ENCODE data around the gene PCDHA9. TPM values are rescaled to one million over a fixed set of nuclear protein-coding genes. Genes with fewer than 3 reads are reported as not detected.

The PCDHA9 gene
- total RNA-seq, 1 donor from 2014 or later: 1.5 TPM

DNA sequence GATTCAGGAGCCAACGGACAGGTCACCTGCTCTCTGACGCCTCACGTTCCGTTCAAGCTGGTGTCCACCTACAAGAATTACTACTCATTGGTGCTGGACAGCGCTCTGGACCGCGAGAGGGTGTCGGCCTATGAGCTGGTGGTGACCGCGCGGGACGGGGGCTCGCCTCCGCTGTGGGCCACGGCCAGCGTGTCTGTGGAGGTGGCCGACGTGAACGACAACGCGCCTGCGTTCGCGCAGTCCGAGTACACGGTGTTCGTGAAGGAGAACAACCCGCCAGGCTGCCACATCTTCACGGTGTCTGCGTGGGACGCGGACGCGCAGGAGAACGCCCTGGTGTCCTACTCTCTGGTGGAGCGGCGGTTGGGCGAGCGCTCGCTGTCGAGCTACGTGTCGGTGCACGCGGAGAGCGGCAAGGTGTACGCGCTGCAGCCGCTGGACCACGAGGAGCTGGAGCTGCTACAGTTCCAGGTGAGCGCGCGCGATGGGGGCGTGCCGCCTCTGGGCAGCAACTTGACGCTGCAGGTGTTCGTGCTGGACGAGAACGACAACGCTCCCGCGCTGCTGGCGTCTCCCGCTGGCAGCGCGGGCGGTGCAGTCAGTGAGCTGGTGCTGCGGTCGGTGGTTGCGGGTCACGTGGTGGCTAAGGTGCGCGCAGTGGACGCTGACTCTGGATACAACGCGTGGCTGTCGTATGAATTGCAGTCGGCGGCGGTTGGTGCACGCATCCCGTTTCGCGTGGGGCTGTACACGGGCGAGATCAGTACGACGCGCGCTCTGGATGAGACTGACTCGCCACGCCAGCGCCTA is 9.2 kb downstream of the PCDHA9 start:
- TF ChIP-seq, protein P1, sequence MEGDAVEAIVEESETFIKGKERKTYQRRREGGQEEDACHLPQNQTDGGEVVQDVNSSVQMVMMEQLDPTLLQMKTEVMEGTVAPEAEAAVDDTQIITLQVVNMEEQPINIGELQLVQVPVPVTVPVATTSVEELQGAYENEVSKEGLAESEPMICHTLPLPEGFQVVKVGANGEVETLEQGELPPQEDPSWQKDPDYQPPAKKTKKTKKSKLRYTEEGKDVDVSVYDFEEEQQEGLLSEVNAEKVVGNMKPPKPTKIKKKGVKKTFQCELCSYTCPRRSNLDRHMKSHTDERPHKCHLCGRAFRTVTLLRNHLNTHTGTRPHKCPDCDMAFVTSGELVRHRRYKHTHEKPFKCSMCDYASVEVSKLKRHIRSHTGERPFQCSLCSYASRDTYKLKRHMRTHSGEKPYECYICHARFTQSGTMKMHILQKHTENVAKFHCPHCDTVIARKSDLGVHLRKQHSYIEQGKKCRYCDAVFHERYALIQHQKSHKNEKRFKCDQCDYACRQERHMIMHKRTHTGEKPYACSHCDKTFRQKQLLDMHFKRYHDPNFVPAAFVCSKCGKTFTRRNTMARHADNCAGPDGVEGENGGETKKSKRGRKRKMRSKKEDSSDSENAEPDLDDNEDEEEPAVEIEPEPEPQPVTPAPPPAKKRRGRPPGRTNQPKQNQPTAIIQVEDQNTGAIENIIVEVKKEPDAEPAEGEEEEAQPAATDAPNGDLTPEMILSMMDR (conservative IDR thresholded peaks at IDR 0.05): no peak
- no peaks in the 10 kb centered on the region for H3K4me1 Mint-ChIP-seq (ENCODE audit: unreplicated experiment)
- H3K4me3 Mint-ChIP-seq: peak overlapping the region; percentile 87
- H3K9me3 Mint-ChIP-seq: peaks cover 19% of the 10 kb centered on the region
- H3K27me3 Mint-ChIP-seq: no peaks in the 10 kb centered on the region
- peaks cover 35% of the 10 kb centered on the region for H3K36me3 Mint-ChIP-seq
- no peak overlapping the region for H3K27ac Mint-ChIP-seq
- no peak for DNase-seq (ENCODE audit: extremely low spot score, unreplicated experiment)

- H3K9me3 Mint-ChIP-seq: peaks cover 19% of the 10 kb centered on the region
- H3K27ac Mint-ChIP-seq: no peak overlapping the region
- H3K4me3 Mint-ChIP-seq: no peak overlapping the region
- H3K4me1 Mint-ChIP-seq (ENCODE audit: unreplicated experiment): no peaks in the 10 kb centered on the region
- TF ChIP-seq, protein P1 (conservative IDR thresholded peaks at IDR 0.05): no peak
- DNase-seq (ENCODE audit: extremely low spot score, unreplicated experiment): no peak
- no peaks in the 10 kb centered on the region for H3K27me3 Mint-ChIP-seq
- peaks cover 35% of the 10 kb centered on the region for H3K36me3 Mint-ChIP-seq
These were observed 9.7 kb downstream of the PCDHA9 start for GRCh38 chr5:140857987-140858240.

- H3K4me3 Mint-ChIP-seq: no peak overlapping the region
- H3K9me3 Mint-ChIP-seq: peaks cover 10% of the 10 kb centered on the region
- no peak overlapping the region for H3K27ac Mint-ChIP-seq
- H3K4me1 Mint-ChIP-seq (ENCODE audit: unreplicated experiment): no peaks in the 10 kb centered on the region
- no peak for DNase-seq (ENCODE audit: extremely low spot score, unreplicated experiment)
- peaks cover 30% of the 10 kb centered on the region for H3K36me3 Mint-ChIP-seq
- TF ChIP-seq, protein P1 (conservative IDR thresholded peaks at IDR 0.05): no peak
- no peaks in the 10 kb centered on the region for H3K27me3 Mint-ChIP-seq
These were observed 14.5 kb downstream of the PCDHA9 start for GRCh38 chr5:140862441-140863295.

- peak within 1 kb of the TSS; percentile 74 for H3K27ac Mint-ChIP-seq
- H3K36me3 Mint-ChIP-seq: peaks cover 31% of the 10 kb centered on the region
- no peak for DNase-seq (ENCODE audit: extremely low spot score, unreplicated experiment)
- H3K4me3 Mint-ChIP-seq: peak within 1 kb of the TSS; percentile 87
- H3K4me1 Mint-ChIP-seq (ENCODE audit: unreplicated experiment): no peaks in the 10 kb centered on the region
- TF ChIP-seq, protein P1 (conservative IDR thresholded peaks at IDR 0.05): peak; percentile 66
- peaks cover 9% of the 10 kb centered on the region for H3K9me3 Mint-ChIP-seq
- no peaks in the 10 kb centered on the region for H3K27me3 Mint-ChIP-seq
These were observed 20.8 kb downstream of the PCDHA9 start, which contains the start of gene PCDHA11 for GRCh38 chr5:140868721-140869554. TSS of gene PCDHA11 (plus strand) at chr5:140868957. CDS start at chr5:140869104, 147 bp downstream.

DNA sequence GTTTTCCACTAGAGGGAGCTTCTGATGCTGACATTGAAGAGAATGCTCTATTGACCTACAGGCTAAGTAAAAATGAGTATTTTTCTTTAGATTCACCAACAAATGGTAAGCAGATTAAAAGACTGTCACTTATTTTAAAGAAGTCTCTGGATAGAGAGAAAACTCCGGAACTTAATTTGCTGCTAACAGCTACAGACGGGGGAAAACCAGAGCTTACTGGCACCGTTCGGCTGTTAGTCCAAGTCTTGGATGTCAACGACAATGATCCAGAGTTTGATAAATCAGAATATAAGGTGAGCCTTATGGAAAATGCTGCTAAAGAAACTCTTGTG is 21.3 kb downstream of the PCDHA9 start:
- TF ChIP-seq, protein P1 (conservative IDR thresholded peaks at IDR 0.05): no peak
- Mint-ChIP-seq H3K27ac (peak overlapping the region; percentile 74), H3K27me3 (no peaks in the 10 kb centered on the region), H3K4me3 (peak overlapping the region; percentile 87), H3K36me3 (peaks cover 31% of the 10 kb centered on the region), H3K4me1 (ENCODE audit: unreplicated experiment) (no peaks in the 10 kb centered on the region), H3K9me3 (peaks cover 9% of the 10 kb centered on the region)
- no peak for DNase-seq (ENCODE audit: extremely low spot score, unreplicated experiment)

Measured in type B pancreatic cell (in vitro differentiated cells).